Hepatocyte (in vitro differentiated cells): ENCODE measurements around the gene REN.

Source experiments
- EZH2 ChIP-seq: fragments of 200-600 bp; sonication (generic); IDR thresholded peaks from 2 replicates; pipeline ENCODE4 v1.6.1; 2016; ENCODE audit warnings: antibody characterized with exemption, mild to moderate bottlenecking, borderline replicate concordance
- EZH2phosphoT487 ChIP-seq: fragments of 200-600 bp; sonication (generic); IDR thresholded peaks from one replicate; pipeline ENCODE4 v1.6.1; 2018; ENCODE audit warnings: antibody characterized with exemption, mild to moderate bottlenecking, low read depth, moderate library complexity; ENCODE audit not compliant: unreplicated experiment, severe bottlenecking
- TF ChIP-seq, protein P1 (sequence below): fragments of 200-600 bp; sonication (generic); IDR thresholded peaks from 2 replicates; pipeline ENCODE4 v1.5.1; 2016; ENCODE audit warnings: antibody characterized with exemption, mild to moderate bottlenecking; ENCODE audit not compliant: poor library complexity

DNA sequence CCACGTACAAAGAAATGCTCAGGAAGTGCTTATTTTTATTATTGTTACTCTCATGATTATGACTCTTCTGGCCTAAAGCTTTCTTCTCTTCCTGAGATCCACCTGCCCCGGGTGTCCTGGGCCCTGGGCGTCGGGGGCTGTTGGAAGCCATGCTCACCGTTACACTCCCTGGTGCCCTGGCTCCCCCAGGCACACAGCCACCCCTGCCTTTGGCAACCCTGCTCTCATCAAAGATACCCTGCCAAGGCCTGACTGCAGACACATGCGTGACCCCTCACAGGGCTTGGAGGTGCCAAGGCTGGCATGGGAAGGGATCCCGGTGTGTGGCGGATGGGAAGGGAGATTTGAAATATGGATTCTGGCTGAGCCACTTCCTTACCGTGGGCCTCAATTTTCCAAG, 33.4 kb upstream of the REN start:
- TF ChIP-seq, protein P1, sequence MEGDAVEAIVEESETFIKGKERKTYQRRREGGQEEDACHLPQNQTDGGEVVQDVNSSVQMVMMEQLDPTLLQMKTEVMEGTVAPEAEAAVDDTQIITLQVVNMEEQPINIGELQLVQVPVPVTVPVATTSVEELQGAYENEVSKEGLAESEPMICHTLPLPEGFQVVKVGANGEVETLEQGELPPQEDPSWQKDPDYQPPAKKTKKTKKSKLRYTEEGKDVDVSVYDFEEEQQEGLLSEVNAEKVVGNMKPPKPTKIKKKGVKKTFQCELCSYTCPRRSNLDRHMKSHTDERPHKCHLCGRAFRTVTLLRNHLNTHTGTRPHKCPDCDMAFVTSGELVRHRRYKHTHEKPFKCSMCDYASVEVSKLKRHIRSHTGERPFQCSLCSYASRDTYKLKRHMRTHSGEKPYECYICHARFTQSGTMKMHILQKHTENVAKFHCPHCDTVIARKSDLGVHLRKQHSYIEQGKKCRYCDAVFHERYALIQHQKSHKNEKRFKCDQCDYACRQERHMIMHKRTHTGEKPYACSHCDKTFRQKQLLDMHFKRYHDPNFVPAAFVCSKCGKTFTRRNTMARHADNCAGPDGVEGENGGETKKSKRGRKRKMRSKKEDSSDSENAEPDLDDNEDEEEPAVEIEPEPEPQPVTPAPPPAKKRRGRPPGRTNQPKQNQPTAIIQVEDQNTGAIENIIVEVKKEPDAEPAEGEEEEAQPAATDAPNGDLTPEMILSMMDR: no peak
- TF ChIP-seq EZH2phosphoT487: no peak
- TF ChIP-seq EZH2: no peak
